HepG2 (cell line): ENCODE data around the gene TOM1L2. TPM values are rescaled to one million over a fixed set of nuclear protein-coding genes. Genes with fewer than 3 reads are reported as not detected.

Experiments
- ATAC-seq: fragments of 200-7000 bp; cut with Tn5 transposase; 3 replicates; pipeline ENCODE4 v1.9.1; 2020; ENCODE audit warnings: mild to moderate bottlenecking, moderate library complexity
- BruUV-seq: library from RNA; stranded (reverse); fragments of 400-500 nt; replicated peaks from 2 replicates; lab custom pipeline; 2021; lab: Mats Ljungman, UMichigan
- CTCF ChIA-PET: fragments of 300-600 bp; formaldehyde crosslinking; extraction: SDS; loops from one replicate; lab custom pipeline; 2021; ENCODE audit warnings: low total read pairs, inconsistent platforms, low intra/inter-chr PET ratio; lab: Yijun Ruan, JAX
- POLR2A ChIA-PET: fragments of 350-600 bp; sonication (Branson Sonifier 250); formaldehyde crosslinking; loops from one replicate; lab custom pipeline; 2020; ENCODE audit warnings: antibody characterized with exemption, inconsistent platforms; lab: Yijun Ruan, JAX
- DNase-seq: peaks from one replicate; pipeline ENCODE4 v3.0.0-alpha.2; 2015; ENCODE audit warnings: low spot score
- FAIRE-seq: peaks from 3 replicates; lab custom pipeline; 2011; peaks lifted over from hg19 to GRCh38; lab: Jason Lieb, UNC
- H2AFZ ChIP-seq: one replicate; pipeline ENCODE4 v1.6.1; 2011; ENCODE audit warnings: low read length, inconsistent platforms
- H3K27ac ChIP-seq: fragments of 300-600 bp; 3 replicates; pipeline ENCODE4 v1.8.0; 2011; ENCODE audit warnings: mixed run types, mild to moderate bottlenecking, mixed read lengths, low read length, inconsistent platforms; ENCODE audit not compliant: insufficient read depth; ENCODE audit errors: extremely low read length
- H3K27me3 ChIP-seq, 2 experiments: fragments of 200-600 bp in 1 of 2; 2 replicates in 1 of 2; 3 replicates in 1 of 2; pipeline versions ENCODE4 v1.6.0 to v1.8.0; 2011; ENCODE audit warnings: low read length in 2 of 2, mild to moderate bottlenecking in 2 of 2, moderate library complexity in 2 of 2, inconsistent platforms in 1 of 2; ENCODE audit not compliant: insufficient read depth in 2 of 2, control insufficient read depth in 1 of 2
- H3K36me3 ChIP-seq, 2 experiments: fragments of 200-600 bp in 1 of 2; replicated peaks in 1 of 2; 2 replicates in 1 of 2; 3 replicates in 1 of 2; pipeline versions ENCODE4 v1.5.1 to v1.8.0; 2011; ENCODE audit warnings: low read length in 2 of 2, inconsistent platforms in 1 of 2; ENCODE audit not compliant: insufficient read depth in 2 of 2, control insufficient read depth in 1 of 2
- H3K4me1 ChIP-seq: 2 replicates; pipeline ENCODE4 v1.5.1; 2012; ENCODE audit warnings: low read length, inconsistent platforms; ENCODE audit not compliant: insufficient read depth
- H3K4me2 ChIP-seq: 2 replicates; pipeline ENCODE4 v1.6.0; 2011; ENCODE audit warnings: low read depth, low read length, inconsistent platforms
- H3K4me3 ChIP-seq, 3 experiments: fragments of 200-600 bp in 1 of 3; sonication (generic), shearing (Covaris generic) in 1 of 3; replicated peaks in 1 of 3; 2 replicates each; pipeline ENCODE4 v1.5.1; 2011 to 2016; ENCODE audit warnings: low read length in 3 of 3, inconsistent platforms in 2 of 3, low read depth in 2 of 3, mild to moderate bottlenecking in 2 of 3, control low read depth in 1 of 3, mixed read lengths in 1 of 3; ENCODE audit not compliant: insufficient read depth in 1 of 3
- H3K79me2 ChIP-seq: one replicate; pipeline ENCODE4 v1.6.1; 2011; ENCODE audit warnings: low read length, inconsistent platforms; ENCODE audit not compliant: insufficient read depth
- H3K9ac ChIP-seq: 2 replicates; pipeline ENCODE4 v1.6.0; 2011; ENCODE audit warnings: mild to moderate bottlenecking, low read depth, low read length, inconsistent platforms; ENCODE audit not compliant: insufficient read depth
- H3K9me3 ChIP-seq: 2 replicates; pipeline ENCODE4 v1.5.1; 2012; ENCODE audit warnings: mild to moderate bottlenecking, low read length
- H4K20me1 ChIP-seq: 2 replicates; pipeline ENCODE4 v1.6.0; 2011; ENCODE audit warnings: inconsistent platforms, mild to moderate bottlenecking, low read length, moderate library complexity; ENCODE audit not compliant: insufficient read depth
- AGO2 ChIP-seq: fragments of 200-400 bp; formaldehyde crosslinking; optimal IDR thresholded peaks from 2 replicates; pipeline ENCODE3; 2017; ENCODE audit warnings: mild to moderate bottlenecking, low read depth, low read length, moderate library complexity
- ATRX ChIP-seq: sonication (generic); formaldehyde crosslinking; IDR thresholded peaks from 2 replicates; pipeline ENCODE4 v1.4.0; 2020; ENCODE audit warnings: missing genetic modification reagents, borderline replicate concordance
- CEBPZ ChIP-seq: IDR thresholded peaks from 2 replicates; pipeline ENCODE4 v1.6.1; 2012; ENCODE audit warnings: low read length, improper control_type of control experiment
- E2F1 ChIP-seq: sonication (generic); formaldehyde crosslinking; IDR thresholded peaks from 2 replicates; pipeline ENCODE4 v1.5.0; 2020; ENCODE audit warnings: missing genetic modification reagents
- NR0B2 ChIP-seq: sonication (generic); formaldehyde crosslinking; IDR thresholded peaks from 2 replicates; pipeline ENCODE4 v1.4.0; 2020; ENCODE audit warnings: mild to moderate bottlenecking, missing genetic modification reagents
- PLRG1 ChIP-seq: fragments of 450-650 bp; conservative IDR thresholded peaks from 2 replicates; pipeline ENCODE4 v1.6.1; 2016
- RARG ChIP-seq: sonication (generic); formaldehyde crosslinking; IDR thresholded peaks from 2 replicates; pipeline ENCODE4 v1.4.0; 2020; ENCODE audit warnings: low read depth, mild to moderate bottlenecking, missing genetic modification reagents
- RXRA ChIP-seq: sonication (generic); formaldehyde crosslinking; IDR thresholded peaks from 2 replicates; pipeline ENCODE4 v1.5.1; 2020; ENCODE audit warnings: missing genetic modification reagents
- SMAD3 ChIP-seq: sonication (generic); formaldehyde crosslinking; IDR thresholded peaks from 2 replicates; pipeline ENCODE4 v1.4.0; 2020; ENCODE audit warnings: missing genetic modification reagents
- ZBTB8A ChIP-seq: sonication (generic); formaldehyde crosslinking; IDR thresholded peaks from 2 replicates; pipeline ENCODE4 v1.4.0; 2020; ENCODE audit warnings: mild to moderate bottlenecking, low read depth, missing genetic modification reagents, borderline replicate concordance
- ZNF121 ChIP-seq: sonication (generic); formaldehyde crosslinking; IDR thresholded peaks from 2 replicates; pipeline ENCODE4 v1.5.0; 2020; ENCODE audit warnings: mild to moderate bottlenecking, missing genetic modification reagents
- ZNF275 ChIP-seq: sonication (generic); formaldehyde crosslinking; IDR thresholded peaks from 2 replicates; pipeline ENCODE4 v1.8.0; 2022; ENCODE audit warnings: missing genetic modification reagents, mild to moderate bottlenecking, inconsistent platforms, borderline replicate concordance
- ZNF282 ChIP-seq: fragments of 450-650 bp; IDR thresholded peaks from 2 replicates; pipeline ENCODE4 v1.6.1; 2018; ENCODE audit not compliant: partially characterized antibody
- ZNF597 ChIP-seq: sonication (generic); formaldehyde crosslinking; IDR thresholded peaks from 2 replicates; pipeline ENCODE4 v1.5.0; 2020; ENCODE audit warnings: missing genetic modification reagents
- ZNF816 ChIP-seq: sonication (generic); formaldehyde crosslinking; IDR thresholded peaks from 2 replicates; pipeline ENCODE4 v1.8.0; 2022; ENCODE audit warnings: missing genetic modification reagents, mild to moderate bottlenecking, borderline replicate concordance
- ZNF841 ChIP-seq: sonication (generic); formaldehyde crosslinking; IDR thresholded peaks from 2 replicates; pipeline ENCODE4 v1.8.1; 2023; ENCODE audit warnings: missing genetic modification reagents, borderline replicate concordance
- WGBS: methylation state at CpG from one replicate; pipeline ENCODE4 v1.1.6; 2017; ENCODE audit warnings: low lambda C conversion rate; 5-methylcytosine and 5-hydroxymethylcytosine counted together
- in situ Hi-C: cut with HindIII; loops from 2 replicates; pipeline ENCODE4 v1.10.0; 2017; ENCODE audit warnings: low pct_unique_long_range_greater_than_20kb; ENCODE audit not compliant: extremely low pct_ligation_motif_present
- intact Hi-C: fragments of 100-400 bp; cut with micrococcal nuclease; formaldehyde crosslinking; loops from one replicate; pipeline ENCODE4 v1.10.0; 2022; ENCODE audit not compliant: unreplicated experiment
- polyA plus RNA-seq, 8 experiments: library from polyadenylated mRNA; depleted of rRNA in 3 of 8; stranded (reverse) in 7 of 8; unstranded in 1 of 8; fragments of >200 nt; fragmentation: Illumina TruSeq in 4 of 8; extraction: Trizol in 4 of 8; gene quantifications; 2 replicates each; pipeline versions ENCODE4 v1.2.1 to v1.2.3, GENCODE V29; 2011 to 2016; ENCODE audit warnings: low read depth in 4 of 8, missing spikeins in 1 of 8, mixed read lengths in 1 of 8; ENCODE audit not compliant: insufficient read depth in 1 of 8
- total RNA-seq, 5 experiments: library from RNA; depleted of rRNA; stranded (reverse); fragments of >200 nt; fragmentation: Illumina TruSeq; extraction: Trizol; gene quantifications; 2 replicates each; pipeline ENCODE4 v1.2.3, GENCODE V29; 2016; ENCODE audit warnings: low read depth in 1 of 5

Gene TOM1L2
- total and polyA plus RNA-seq, 2 of the 13 experiments (the other 11 are each of a cell fraction or from before 2014, with no cell fraction given): 4.7 to 7.4 TPM

GRCh38 chr17:17963694-17964436 is 8.3 kb downstream of the TOM1L2 start:
- intact Hi-C loops (no loop called here), in situ Hi-C loops (no loop called here)
- Histone ChIP-seq H3K79me2 (no peaks in the 10 kb centered on the region), H3K27ac (no peak overlapping the region), H3K36me3 (no peaks in the 10 kb centered on the region), H3K9ac (no peak overlapping the region), H3K4me3 (no peak overlapping the region), H4K20me1 (no peaks in the 10 kb centered on the region), H3K9me3 (no peaks in the 10 kb centered on the region), H3K4me2 (no peak overlapping the region), H3K27me3 (no peaks in the 10 kb centered on the region), H2AFZ (no peak overlapping the region), H3K4me1 (peaks cover 16% of the 10 kb centered on the region)
- DNase-seq (no peak), ATAC-seq (no peak), FAIRE-seq (no peak)
- CTCF ChIA-PET: no interaction called here
- BruUV-seq: no TSS peak
- TF ChIP-seq ZNF121 (no peak), ZNF841 (no peak), ZNF275 (CRISPR knock-in tag) (no peak), ZNF597 (CRISPR knock-in tag) (no peak), E2F1 (CRISPR knock-in tag) (no peak), PLRG1 (no peak), RARG (CRISPR knock-in tag) (no peak), CEBPZ (no peak), ZNF282 (no peak), ZBTB8A (CRISPR knock-in tag) (no peak), ZNF816 (CRISPR knock-in tag) (no peak), RXRA (no peak), NR0B2 (CRISPR knock-in tag) (no peak), SMAD3 (CRISPR knock-in tag) (no peak), AGO2 (no peak), ATRX (no peak)
- 88% methylated on average over 7 of the region's 7 CpGs for WGBS
- POLR2A ChIA-PET: no interaction called here
